ENCODE measurements around the gene FAM171A2. TPM values are rescaled to one million over a fixed set of nuclear protein-coding genes. Genes with fewer than 3 reads are reported as not detected.

The FAM171A2 gene
- 1.7 TPM for total RNA-seq

DNA sequence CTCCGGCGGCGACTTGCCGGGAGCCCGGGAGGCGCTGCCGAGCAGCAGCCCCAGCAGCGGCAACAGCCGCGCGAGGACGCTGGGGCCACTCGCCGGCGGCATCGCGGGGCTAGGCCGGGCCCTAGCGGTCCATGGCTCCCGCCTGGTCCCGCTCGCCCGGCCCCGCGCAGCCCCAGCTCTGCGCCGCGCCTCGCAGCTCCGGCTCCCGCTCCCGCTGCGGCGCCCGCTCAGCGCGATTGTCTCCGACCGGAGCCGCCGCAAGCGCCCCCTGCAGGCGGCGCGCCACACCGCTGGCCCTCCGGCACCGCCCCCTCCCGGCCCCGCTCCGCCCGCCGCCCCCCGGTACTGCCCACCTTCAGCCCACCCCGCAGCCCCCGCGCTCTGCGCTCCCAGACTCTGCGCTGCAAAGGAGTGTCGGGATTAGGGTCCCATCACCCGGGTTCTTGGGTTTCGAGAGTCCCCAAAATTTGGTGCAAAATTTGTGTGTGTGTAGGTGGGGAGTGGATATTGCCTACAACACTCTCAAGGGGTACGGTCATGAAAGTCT is at the start of gene FAM171A2:
Gene FAM171A2, minus strand, starts transcription at position 241 of the 547 bp plus-strand sequence. Its CDS starts 139 bp downstream, at position 102.
- Histone ChIP-seq H3K27ac (no peak within 1 kb of the TSS), H3K36me3 (no peaks in the 10 kb centered on the region), H3K4me1 (peaks cover 5 to 6% of the 10 kb centered on the region in 2 donors), H3K4me3 (peak within 1 kb of the TSS; percentile 66 to 75), H3K9me3 (no peaks in the 10 kb centered on the region), H3K27me3 (peaks cover 12% of the 10 kb centered on the region)
- TF ChIP-seq, protein P1, sequence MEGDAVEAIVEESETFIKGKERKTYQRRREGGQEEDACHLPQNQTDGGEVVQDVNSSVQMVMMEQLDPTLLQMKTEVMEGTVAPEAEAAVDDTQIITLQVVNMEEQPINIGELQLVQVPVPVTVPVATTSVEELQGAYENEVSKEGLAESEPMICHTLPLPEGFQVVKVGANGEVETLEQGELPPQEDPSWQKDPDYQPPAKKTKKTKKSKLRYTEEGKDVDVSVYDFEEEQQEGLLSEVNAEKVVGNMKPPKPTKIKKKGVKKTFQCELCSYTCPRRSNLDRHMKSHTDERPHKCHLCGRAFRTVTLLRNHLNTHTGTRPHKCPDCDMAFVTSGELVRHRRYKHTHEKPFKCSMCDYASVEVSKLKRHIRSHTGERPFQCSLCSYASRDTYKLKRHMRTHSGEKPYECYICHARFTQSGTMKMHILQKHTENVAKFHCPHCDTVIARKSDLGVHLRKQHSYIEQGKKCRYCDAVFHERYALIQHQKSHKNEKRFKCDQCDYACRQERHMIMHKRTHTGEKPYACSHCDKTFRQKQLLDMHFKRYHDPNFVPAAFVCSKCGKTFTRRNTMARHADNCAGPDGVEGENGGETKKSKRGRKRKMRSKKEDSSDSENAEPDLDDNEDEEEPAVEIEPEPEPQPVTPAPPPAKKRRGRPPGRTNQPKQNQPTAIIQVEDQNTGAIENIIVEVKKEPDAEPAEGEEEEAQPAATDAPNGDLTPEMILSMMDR (IDR thresholded peaks at IDR 0.05), result peak; percentile 28 to 73 (median 39)
- DNase-seq (ENCODE audit: low spot score in 2 of 2), result no peak
- intact Hi-C loops (cut with DNase I), result no loop called here

DNA sequence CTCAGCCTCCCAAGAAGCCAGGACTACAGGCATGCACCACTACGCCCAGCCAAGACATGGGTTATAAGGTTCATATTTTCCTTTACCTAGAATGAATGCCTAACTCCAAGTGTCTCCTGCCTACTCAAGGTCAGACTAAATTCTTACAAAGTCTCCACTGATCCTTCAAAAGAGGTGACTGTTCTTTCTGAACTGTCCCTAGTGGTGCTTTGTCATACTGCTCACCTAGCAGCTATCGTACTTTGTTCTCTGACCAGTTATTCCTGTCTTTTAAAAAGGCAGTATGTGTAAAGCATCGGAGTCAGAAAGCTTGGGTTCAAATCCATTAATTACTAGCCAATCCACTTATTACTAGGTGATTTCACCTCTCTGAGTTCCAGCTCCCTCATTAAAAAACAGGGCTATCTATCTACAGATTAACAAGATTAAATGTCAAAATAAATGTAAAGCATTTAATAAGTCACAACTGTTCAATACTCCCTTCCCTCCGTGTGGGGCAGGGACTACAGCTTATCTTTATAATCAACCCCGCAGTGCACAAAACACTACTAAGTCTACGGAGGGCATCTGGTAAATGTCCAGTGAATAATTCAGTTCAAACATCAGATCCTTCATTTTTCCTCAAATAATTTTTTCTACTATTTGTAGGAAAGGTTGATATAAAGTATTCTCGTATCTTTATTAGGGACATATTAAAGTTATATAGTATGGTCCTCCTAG is 45.8 kb upstream of the FAM171A2 start:
- Histone ChIP-seq H3K36me3 (peaks cover 10 to 14% of the 10 kb centered on the region in 2 donors), H3K4me1 (no peaks in the 10 kb centered on the region), H3K9me3 (no peaks in the 10 kb centered on the region), H3K4me3 (no peak overlapping the region), H3K27me3 (no peaks in the 10 kb centered on the region), H3K27ac (no peak overlapping the region)
- no peak for DNase-seq (ENCODE audit: low spot score in 2 of 2)
- intact Hi-C loops (cut with DNase I), result no loop called here
- TF ChIP-seq, protein P1 (IDR thresholded peaks at IDR 0.05), result no peak

DNA sequence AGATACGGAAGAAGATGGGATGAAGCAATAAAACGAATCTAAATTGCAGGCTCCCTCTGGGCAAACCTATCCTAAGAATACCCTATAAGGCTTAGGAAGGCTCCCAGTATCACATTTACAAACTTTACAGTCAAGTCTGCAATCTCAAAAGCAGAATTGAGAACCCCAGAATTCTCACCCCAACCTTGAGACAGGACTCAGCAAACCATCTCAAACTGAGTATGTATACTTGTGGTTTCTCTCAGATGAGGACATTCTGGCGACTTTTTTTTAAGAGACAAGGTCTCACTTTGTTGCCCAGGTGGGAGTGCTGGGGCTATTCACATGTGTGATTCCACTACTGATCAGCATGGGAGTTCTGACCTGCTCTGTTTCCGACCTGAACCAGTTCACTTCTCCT is 45.1 kb upstream of the FAM171A2 start:
- Histone ChIP-seq H3K27me3 (no peaks in the 10 kb centered on the region), H3K4me3 (no peak overlapping the region), H3K4me1 (no peaks in the 10 kb centered on the region), H3K9me3 (no peaks in the 10 kb centered on the region), H3K36me3 (peaks cover 11 to 21% of the 10 kb centered on the region in 2 donors), H3K27ac (no peak overlapping the region)
- DNase-seq (ENCODE audit: low spot score in 2 of 2), result no peak
- TF ChIP-seq, protein P1 (IDR thresholded peaks at IDR 0.05), result no peak
- intact Hi-C loops (cut with DNase I), result no loop called here

DNA sequence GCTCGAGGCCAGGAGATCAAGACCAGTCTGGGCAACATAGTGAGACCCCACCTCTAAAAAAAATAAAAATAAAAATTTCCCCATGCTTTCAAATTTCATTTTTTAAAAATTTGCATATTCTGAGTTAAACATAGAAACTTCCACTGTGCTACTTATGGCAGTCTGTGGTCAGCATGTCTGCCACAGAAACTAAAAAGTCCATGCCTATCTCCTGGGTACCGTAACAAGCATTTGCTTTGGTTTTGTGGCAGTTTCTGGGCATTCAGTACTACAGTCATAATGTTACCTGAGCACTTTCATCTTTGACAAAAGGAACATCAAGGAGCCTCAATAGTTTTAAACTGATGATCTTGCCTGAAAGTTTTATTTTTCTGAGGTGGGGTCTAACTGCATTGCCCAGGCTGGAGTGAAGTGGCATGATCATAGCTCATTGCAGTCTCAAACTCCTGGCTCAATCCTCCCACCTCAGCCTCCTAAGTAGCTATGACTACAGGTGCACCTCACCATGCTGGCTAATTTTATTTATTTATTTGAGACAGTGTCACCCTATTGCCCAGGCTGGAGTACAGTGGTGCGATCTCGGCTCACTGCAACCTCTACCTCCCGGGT is 39.0 kb upstream of the FAM171A2 start:
- Histone ChIP-seq H3K27ac (no peak overlapping the region), H3K4me3 (no peak overlapping the region), H3K4me1 (no peaks in the 10 kb centered on the region), H3K36me3 (peaks cover 43 to 74% of the 10 kb centered on the region in 2 donors), H3K9me3 (no peaks in the 10 kb centered on the region), H3K27me3 (no peaks in the 10 kb centered on the region)
- no peak for DNase-seq (ENCODE audit: low spot score in 2 of 2)
- TF ChIP-seq, protein P1 (IDR thresholded peaks at IDR 0.05), result no peak
- intact Hi-C loops (cut with DNase I), result no loop called here

DNA sequence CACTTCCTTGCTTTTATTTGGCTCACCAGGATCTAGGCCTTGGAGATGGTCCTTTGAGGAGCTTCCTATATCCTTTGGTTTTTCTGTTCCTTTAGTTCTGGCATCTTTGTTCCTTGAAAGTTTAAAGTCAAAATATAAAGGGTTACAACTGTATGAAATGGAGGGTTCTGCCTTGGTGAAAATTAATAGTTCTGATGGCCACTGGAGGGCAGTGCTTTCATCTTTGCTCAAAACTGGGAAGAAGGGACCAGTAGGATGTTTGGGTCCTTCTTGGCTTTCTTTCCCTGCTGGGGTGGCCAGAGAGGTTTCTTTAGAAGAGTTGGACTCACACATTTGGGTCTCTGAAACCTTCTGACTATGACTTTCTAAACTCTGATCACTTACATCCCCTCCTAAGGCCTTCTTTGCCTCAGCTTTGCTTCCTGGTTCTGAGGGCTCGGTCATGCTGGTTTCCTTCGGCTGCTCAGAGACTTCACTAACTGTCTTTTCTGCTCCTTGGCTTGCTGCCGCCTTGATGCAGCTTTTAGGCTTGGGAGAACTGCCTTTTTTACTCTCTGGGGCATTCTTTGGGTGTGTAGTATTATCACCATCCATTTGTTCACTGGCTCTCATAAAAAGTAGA is 36.7 kb upstream of the FAM171A2 start:
- intact Hi-C loops (cut with DNase I), result no loop called here
- Histone ChIP-seq H3K4me3 (no peak overlapping the region), H3K4me1 (no peaks in the 10 kb centered on the region), H3K36me3 (peaks cover 37 to 79% of the 10 kb centered on the region in 2 donors), H3K27ac (no peak overlapping the region), H3K27me3 (no peaks in the 10 kb centered on the region), H3K9me3 (no peaks in the 10 kb centered on the region)
- no peak for DNase-seq (ENCODE audit: low spot score in 2 of 2)
- TF ChIP-seq, protein P1 (IDR thresholded peaks at IDR 0.05), result peak in 1 of 3 experiments; percentile 27
